Sigmoid colon (tissue), 7 donors: Measurements from ENCODE around the gene PAPPA. TPM values are rescaled to one million over a fixed set of nuclear protein-coding genes. Genes with fewer than 3 reads are reported as not detected.

ENCODE experiments used
- DNase-seq: peaks from one replicate; pipeline ENCODE4 v3.0.0-alpha.2; 2019
- H3K27ac ChIP-seq, 4 donors: fragments of 200-600 bp; sonication (generic); one replicate each; pipeline ENCODE4 v1.5.1; 2016 to 2019; ENCODE audit warnings: mild to moderate bottlenecking in 1 of 4
- H3K27me3 ChIP-seq, 3 donors: fragments of 200-600 bp; sonication (generic); one replicate each; pipeline ENCODE4 v1.5.1; 2019; ENCODE audit warnings: mild to moderate bottlenecking in 1 of 3
- H3K36me3 ChIP-seq, 4 donors: fragments of 200-600 bp; sonication (generic); one replicate each; pipeline ENCODE4 v1.5.1; 2016 to 2019
- H3K4me1 ChIP-seq, 4 donors: fragments of 200-600 bp; sonication (generic); one replicate each; pipeline ENCODE4 v1.5.1; 2017 to 2019
- H3K4me3 ChIP-seq, 4 donors: fragments of 200-600 bp; sonication (generic); one replicate each; pipeline ENCODE4 v1.5.1; 2017 to 2019; ENCODE audit warnings: mild to moderate bottlenecking in 2 of 4, moderate library complexity in 1 of 4
- H3K9me3 ChIP-seq, 4 donors: fragments of 200-600 bp in 3 of 4; sonication (generic) in 3 of 4; one replicate each; pipeline versions ENCODE4 v1.5.1 to v1.6.1; 2013 to 2019
- CTCF ChIP-seq, 4 experiments: fragments of 450-650 bp in 3 of 4; fragments of 200-600 bp in 1 of 4; IDR thresholded peaks; one replicate each; pipeline ENCODE4 v1.5.1; 2016 to 2019; ENCODE audit warnings: antibody characterized with exemption in 4 of 4, mild to moderate bottlenecking in 3 of 4, moderate library complexity in 2 of 4
- EP300 ChIP-seq, 4 donors: sonication (generic); formaldehyde crosslinking; IDR thresholded peaks; one replicate each; pipeline ENCODE4 v1.6.1; 2017; ENCODE audit warnings: antibody characterized with exemption in 4 of 4
- POLR2A ChIP-seq, 2 donors: fragments of 450-650 bp; IDR thresholded peaks; one replicate each; pipeline ENCODE4 v1.6.1; 2016; ENCODE audit warnings: antibody characterized with exemption in 2 of 2, mild to moderate bottlenecking in 2 of 2, moderate library complexity in 2 of 2
- POLR2AphosphoS5 ChIP-seq, 4 donors: sonication (generic); formaldehyde crosslinking; IDR thresholded peaks; one replicate each; pipeline ENCODE4 v1.6.1; 2017; ENCODE audit warnings: antibody characterized with exemption in 4 of 4
- WGBS, 2 donors: extraction: QIAGEN DNeasy Blood & Tissue Kit; methylation state at CpG; one replicate each; pipeline ENCODE4 v1.1.7; 2013; 5-methylcytosine and 5-hydroxymethylcytosine counted together
- intact Hi-C: fragments of 100-400 bp; cut with DNase I; formaldehyde crosslinking; loops from one replicate; pipeline ENCODE4 v1.15.1; 2023
- polyA plus RNA-seq, 3 donors: library from polyadenylated mRNA; stranded (reverse); fragments of 200-250 nt; gene quantifications; one replicate each; pipeline ENCODE4 v1.2.3, GENCODE V29; 2013
- total RNA-seq, 4 donors: library from RNA; depleted of rRNA; stranded (reverse); fragments of >200 nt; gene quantifications; one replicate each; pipeline ENCODE4 v1.1.0, GENCODE V29; 2016
- donor health status: healthy with polysubstance abuse.
- donor health status: Bipolar disorder and iron deficiency.
- donor health status: healthy.

The PAPPA gene
- total and polyA plus RNA-seq, 7 donors, result under 0.01 to 6.6 (median 3.6) TPM

DNA sequence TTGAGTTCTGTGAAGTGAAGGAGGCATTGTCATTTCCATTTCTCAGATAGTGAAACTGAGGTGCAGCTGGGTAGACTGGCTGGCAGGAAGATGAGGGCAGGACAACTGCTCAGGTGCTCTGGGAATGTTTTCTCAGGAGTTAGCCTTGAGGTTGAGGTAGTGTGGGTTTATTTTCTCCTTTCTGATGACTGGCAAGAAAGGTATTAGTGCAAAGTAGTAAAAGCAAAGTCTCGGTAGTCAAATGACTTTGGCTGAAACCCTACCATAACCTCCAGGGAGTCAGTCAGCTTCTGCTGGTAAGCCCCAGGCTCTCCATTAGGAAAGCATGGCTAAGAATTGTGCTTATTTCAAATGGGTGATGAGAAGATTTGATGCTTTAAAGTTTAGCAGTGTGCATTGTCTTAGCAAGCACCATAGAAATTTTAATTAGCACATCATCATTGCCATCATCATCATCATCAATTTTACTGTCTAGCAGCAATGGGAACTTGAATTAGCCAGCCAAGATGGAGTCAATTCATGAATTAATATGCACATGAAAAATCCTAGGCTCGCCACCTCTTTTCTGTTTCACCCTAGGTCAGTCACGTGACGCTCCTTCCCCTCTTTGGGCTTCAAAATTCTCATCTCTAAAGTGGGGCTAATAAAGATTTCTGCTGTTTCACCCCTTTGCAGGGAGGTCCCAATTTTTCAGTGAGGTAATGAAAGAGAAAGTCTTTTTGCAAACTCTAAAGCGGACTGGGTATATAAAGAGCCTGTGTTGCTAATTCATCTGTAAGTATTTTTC is 10.7 kb upstream of the PAPPA start:
- H3K27me3 ChIP-seq, result no peaks in the 10 kb centered on the region
- no peak overlapping the region for H3K27ac ChIP-seq
- H3K4me1 ChIP-seq, result no peaks in the 10 kb centered on the region
- H3K9me3 ChIP-seq, result no peaks in the 10 kb centered on the region
- whole genome bisulfite sequencing, 2 donors, result 80 to 87% methylated on average over 5 of the region's 5 CpGs
- no peak for DNase-seq
- TF ChIP-seq POLR2A (IDR thresholded peaks at IDR 0.05) (no peak), CTCF (IDR thresholded peaks at IDR 0.05) (no peak), EP300 (IDR thresholded peaks at IDR 0.05) (no peak), POLR2AphosphoS5 (IDR thresholded peaks at IDR 0.05) (no peak)
- intact Hi-C loops, result no loop called here
- no peaks in the 10 kb centered on the region for H3K36me3 ChIP-seq
- H3K4me3 ChIP-seq, result no peak overlapping the region

GRCh38 chr9:116144038-116144437 is 9.6 kb upstream of the PAPPA start:
- no peak overlapping the region for H3K4me3 ChIP-seq
- intact Hi-C loops, result no loop called here
- TF ChIP-seq POLR2AphosphoS5 (IDR thresholded peaks at IDR 0.05) (no peak), POLR2A (IDR thresholded peaks at IDR 0.05) (no peak), EP300 (IDR thresholded peaks at IDR 0.05) (no peak), CTCF (IDR thresholded peaks at IDR 0.05) (no peak)
- no peaks in the 10 kb centered on the region for H3K4me1 ChIP-seq
- WGBS, 2 donors, result 58 to 64% methylated on average over 5 of the region's 5 CpGs
- DNase-seq, result no peak
- H3K36me3 ChIP-seq, result no peaks in the 10 kb centered on the region
- H3K27ac ChIP-seq, result no peak overlapping the region
- no peaks in the 10 kb centered on the region for H3K9me3 ChIP-seq
- H3K27me3 ChIP-seq, result no peaks in the 10 kb centered on the region

- intact Hi-C loops, result no loop called here
- Histone ChIP-seq H3K9me3 (no peaks in the 10 kb centered on the region), H3K4me3 (no peak overlapping the region), H3K4me1 (no peaks in the 10 kb centered on the region), H3K36me3 (no peaks in the 10 kb centered on the region), H3K27me3 (peaks cover 0 to 5% (median 0%) of the 10 kb centered on the region in 3 donors), H3K27ac (no peak overlapping the region)
- no peak for DNase-seq
- no peak for TF ChIP-seq CTCF (IDR thresholded peaks at IDR 0.05)
- TF ChIP-seq POLR2A (IDR thresholded peaks at IDR 0.05), result no peak
- no peak for TF ChIP-seq EP300 (IDR thresholded peaks at IDR 0.05)
- no peak for TF ChIP-seq POLR2AphosphoS5 (IDR thresholded peaks at IDR 0.05)
- 84 to 85% methylated on average over 2 of the region's 2 CpGs for WGBS, 2 donors
These were observed 9.0 kb upstream of the PAPPA start for GRCh38 chr9:116144555-116144954.

GRCh38 chr9:116145036-116145435 is 8.6 kb upstream of the PAPPA start:
- intact Hi-C loops, result no loop called here
- no peak overlapping the region for H3K4me3 ChIP-seq
- no peak for TF ChIP-seq POLR2A (IDR thresholded peaks at IDR 0.05)
- no peak for TF ChIP-seq CTCF (IDR thresholded peaks at IDR 0.05)
- TF ChIP-seq POLR2AphosphoS5 (IDR thresholded peaks at IDR 0.05), result no peak
- no peak for TF ChIP-seq EP300 (IDR thresholded peaks at IDR 0.05)
- H3K9me3 ChIP-seq, result no peaks in the 10 kb centered on the region
- no peaks in the 10 kb centered on the region for H3K4me1 ChIP-seq
- DNase-seq, result no peak
- no peaks in the 10 kb centered on the region for H3K36me3 ChIP-seq
- H3K27ac ChIP-seq, result no peak overlapping the region
- H3K27me3 ChIP-seq, result peaks cover 0 to 7% (median 0%) of the 10 kb centered on the region in 3 donors

DNA sequence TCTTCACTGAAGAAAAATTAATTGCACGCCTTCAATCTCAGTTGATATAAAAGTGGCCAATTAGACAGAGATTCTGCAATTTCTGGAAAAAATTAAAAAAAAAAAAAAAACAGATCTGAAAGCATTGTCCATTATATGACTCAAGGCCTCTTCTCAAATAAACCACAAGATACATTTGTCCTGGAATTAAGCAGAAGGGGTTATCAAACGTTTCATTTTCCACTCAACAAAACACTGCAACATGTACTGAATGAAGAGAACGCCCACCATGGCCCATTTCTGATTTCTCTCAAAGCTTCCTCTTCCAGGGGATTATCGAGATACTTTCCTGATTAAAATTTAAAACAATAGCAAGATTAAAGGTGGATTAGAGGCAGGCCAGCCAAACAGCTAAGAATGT is 5.8 kb upstream of the PAPPA start:
- 81 to 87% methylated on average over 4 of the region's 4 CpGs for WGBS, 2 donors
- no peak overlapping the region for H3K4me3 ChIP-seq
- no peaks in the 10 kb centered on the region for H3K36me3 ChIP-seq
- TF ChIP-seq CTCF (IDR thresholded peaks at IDR 0.05), result no peak
- no peak for TF ChIP-seq EP300 (IDR thresholded peaks at IDR 0.05)
- TF ChIP-seq POLR2A (IDR thresholded peaks at IDR 0.05), result no peak
- no peak for TF ChIP-seq POLR2AphosphoS5 (IDR thresholded peaks at IDR 0.05)
- H3K4me1 ChIP-seq, result no peaks in the 10 kb centered on the region
- DNase-seq, result no peak
- no peaks in the 10 kb centered on the region for H3K9me3 ChIP-seq
- intact Hi-C loops, result no loop called here
- H3K27me3 ChIP-seq, result peaks cover 0 to 18% (median 0%) of the 10 kb centered on the region in 3 donors
- H3K27ac ChIP-seq, result no peak overlapping the region
